Ammon's horn (tissue), 1 donor: ENCODE results near the gene STX1A.
"Not testable (repeated sequence)": the region's sequence is repeated elsewhere in the genome, so short reads cannot be mapped to it uniquely, and the experiment has no call there.

Experiments
- DNase-seq: peaks from one replicate; pipeline ENCODE4 v3.0.0-alpha.2; 2016; ENCODE audit warnings: low spot score

Gene STX1A

GRCh38 chr7:73683056-73683787 is 36.2 kb downstream of the STX1A start, which contains the start of the genes BUD23 and DNAJC30:
Gene BUD23 (plus strand): TSS chr7:73683597. CDS start chr7:73683626, 29 bp downstream.
Gene DNAJC30 (minus strand): TSS chr7:73683453. CDS start chr7:73683423, 30 bp downstream.
- peak; percentile 97 for DNase-seq

GRCh38 chr7:73682745-73683055 is 36.8 kb downstream of the STX1A start:
- no peak for DNase-seq

GRCh38 chr7:73681031-73681430 is 38.4 kb downstream of the STX1A start:
- no peak for DNase-seq

GRCh38 chr7:73680501-73680900 is 39.0 kb downstream of the STX1A start:
- no peak for DNase-seq

- no peak for DNase-seq
Measured at GRCh38 chr7:73679709-73680108, 39.8 kb downstream of the STX1A start.

GRCh38 chr7:73678862-73679261 is 40.6 kb downstream of the STX1A start:
- DNase-seq, result no peak

- DNase-seq, result not testable (repeated sequence)
Measured at GRCh38 chr7:73676062-73676461, 43.4 kb downstream of the STX1A start.

GRCh38 chr7:73674468-73675124 is 44.9 kb downstream of the STX1A start:
- no peak for DNase-seq

GRCh38 chr7:73671857-73672445 is 47.5 kb downstream of the STX1A start:
- DNase-seq, result no peak

- DNase-seq, result no peak
Measured at GRCh38 chr7:73671322-73671661, 48.2 kb downstream of the STX1A start.

GRCh38 chr7:73669858-73670385 is 49.5 kb downstream of the STX1A start:
- no peak for DNase-seq

GRCh38 chr7:73669288-73669701 is 50.2 kb downstream of the STX1A start:
- DNase-seq, result no peak

GRCh38 chr7:73668886-73669230 is 50.6 kb downstream of the STX1A start:
- no peak for DNase-seq

- no peak for DNase-seq
Measured at GRCh38 chr7:73668103-73668885, 51.2 kb downstream of the STX1A start.

- DNase-seq, result peak; percentile 86
Measured at GRCh38 chr7:73667344-73668102, 51.9 kb downstream of the STX1A start, which contains the start of gene VPS37D. Gene VPS37D (plus strand): TSS chr7:73667831. CDS start chr7:73667959, 128 bp downstream.

GRCh38 chr7:73663033-73663432 is 56.4 kb downstream of the STX1A start:
- no peak for DNase-seq

- DNase-seq, result not testable (repeated sequence)
Measured at GRCh38 chr7:73660594-73660993, 58.9 kb downstream of the STX1A start.

- DNase-seq, result no peak
Measured at GRCh38 chr7:73659983-73660382, 59.5 kb downstream of the STX1A start.

GRCh38 chr7:73655309-73655708 is 64.2 kb downstream of the STX1A start:
- not testable (repeated sequence) for DNase-seq

- DNase-seq, result no peak
Measured at GRCh38 chr7:73652541-73652949, 66.9 kb downstream of the STX1A start.

- DNase-seq, result no peak
Measured at GRCh38 chr7:73650524-73650923, 68.9 kb downstream of the STX1A start.
